NB4 (cell line): ENCODE results near the gene NKX2-4.

Experiments used
- CTCF ChIP-seq: IDR thresholded peaks from one replicate; pipeline ENCODE4 v1.5.1; 2012; ENCODE audit warnings: low read depth, low read length
- MAX ChIP-seq: IDR thresholded peaks from 2 replicates; pipeline ENCODE4 v1.6.1; 2011; ENCODE audit warnings: low read depth, low read length
- MYC ChIP-seq: IDR thresholded peaks from 2 replicates; pipeline ENCODE4 v1.6.1; 2011; ENCODE audit warnings: low read depth, low read length
- POLR2A ChIP-seq: IDR thresholded peaks from 2 replicates; pipeline ENCODE4 v1.6.1; 2011; ENCODE audit warnings: mild to moderate bottlenecking; ENCODE audit not compliant: insufficient read length; ENCODE audit errors: extremely low read depth

GRCh38 chr20:21384308-21384892 is 12.9 kb downstream of the NKX2-4 start:
- TF ChIP-seq MYC = no peak
- TF ChIP-seq POLR2A = no peak
- no peak for TF ChIP-seq CTCF
- TF ChIP-seq MAX = no peak
